GM04504 (cell line): ENCODE measurements around the gene CRIP2.

Experiments used
- DNase-seq: peaks from one replicate; pipeline ENCODE4 v3.0.0-alpha.2; 2012; ENCODE audit warnings: low read depth

The CRIP2 gene

DNA sequence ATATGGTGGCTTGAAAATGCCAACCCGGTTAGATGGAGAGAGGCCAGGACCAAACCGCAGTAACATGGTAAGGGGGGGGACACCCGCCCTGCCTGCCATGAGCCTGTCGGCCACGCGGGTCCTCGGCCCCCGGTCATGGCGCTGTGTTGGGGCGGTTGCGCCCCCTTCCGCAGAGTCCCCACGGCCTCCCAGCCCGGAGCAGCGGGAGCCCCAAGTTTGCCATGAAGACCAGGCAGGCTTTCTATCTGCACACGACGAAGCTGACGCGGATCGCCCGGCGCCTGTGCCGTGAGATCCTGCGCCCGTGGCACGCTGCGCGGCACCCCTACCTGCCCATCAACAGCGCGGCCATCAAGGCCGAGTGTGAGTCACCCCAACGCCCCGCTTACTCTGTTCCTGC lies 10.1 kb upstream of the CRIP2 start:
- no peak for DNase-seq

DNA sequence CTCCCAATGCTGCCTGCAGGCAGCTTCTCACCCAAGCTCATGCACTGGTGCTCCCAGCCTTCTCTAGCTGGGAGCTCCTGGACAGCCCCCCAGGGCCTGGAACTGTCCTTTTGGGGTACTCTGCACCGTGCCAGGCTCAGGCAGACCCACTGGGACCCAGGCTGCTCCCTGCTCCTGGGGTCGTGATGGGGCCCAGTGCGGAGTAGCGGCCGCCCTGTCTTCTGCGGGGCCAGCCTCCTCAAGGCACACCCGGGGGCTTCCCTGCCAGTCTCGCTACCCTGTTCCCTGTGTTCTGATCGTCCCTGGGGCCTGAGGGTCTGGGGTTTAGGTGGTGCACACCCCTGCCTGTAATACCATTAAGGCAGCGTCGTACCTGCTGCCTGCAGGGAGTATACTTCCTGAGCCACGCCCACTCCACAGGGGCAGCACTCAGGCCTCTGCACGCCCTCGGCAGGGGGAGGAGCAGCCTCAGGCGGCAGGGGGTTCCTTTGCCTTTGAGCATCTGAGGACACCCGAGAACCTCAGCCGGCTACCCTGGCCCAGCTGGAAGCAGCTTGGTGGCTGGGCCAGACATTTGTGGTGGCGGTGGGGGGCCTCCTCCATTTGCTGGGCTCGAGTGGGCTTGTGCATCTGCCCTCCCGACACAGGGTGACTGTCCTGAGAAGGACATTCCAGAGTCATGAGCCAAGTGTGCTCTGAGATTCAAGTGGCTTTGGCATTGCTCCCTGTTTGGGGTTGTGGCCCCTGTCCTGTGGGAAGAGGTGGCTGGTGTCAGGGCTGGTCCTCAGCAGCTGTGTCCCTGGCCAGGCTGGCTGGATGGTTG lies 9.2 kb upstream of the CRIP2 start:
- DNase-seq: no peak

DNA sequence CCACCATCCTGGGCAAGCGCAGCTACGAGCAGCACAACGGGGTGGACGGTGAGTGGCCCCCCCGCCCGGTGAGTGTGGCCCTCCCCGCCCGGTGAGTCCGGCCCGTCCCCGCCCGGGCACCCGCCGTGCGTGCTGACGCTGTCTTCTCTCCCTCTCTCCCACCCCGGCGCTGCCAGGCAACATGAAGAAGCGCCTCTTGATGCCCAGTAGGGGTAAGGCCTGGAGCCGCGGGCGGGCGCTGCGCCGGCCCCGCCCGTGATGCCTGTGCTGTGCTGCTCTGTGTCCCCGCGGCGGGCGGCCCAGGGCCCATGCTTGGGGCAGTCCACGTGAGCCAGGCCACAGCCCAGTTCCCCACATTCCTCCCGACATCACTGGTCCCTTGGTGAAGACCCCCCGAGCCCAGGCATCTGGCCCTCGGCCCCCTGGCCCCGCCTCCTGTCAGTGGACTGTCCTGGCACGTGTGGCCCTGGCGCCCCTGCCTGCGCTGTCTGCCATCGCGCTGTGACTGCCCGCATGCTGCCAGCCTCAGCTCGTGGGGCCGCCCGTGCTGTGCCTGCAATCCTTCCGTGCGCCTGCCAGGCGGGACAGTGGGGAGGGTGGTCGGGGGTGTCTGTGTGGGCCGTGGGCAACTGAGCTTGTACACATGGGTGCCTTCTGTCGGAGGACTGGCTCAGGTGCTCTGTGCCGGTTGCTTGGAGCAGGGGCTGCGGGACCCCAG lies 7.9 kb upstream of the CRIP2 start:
- no peak for DNase-seq

DNA sequence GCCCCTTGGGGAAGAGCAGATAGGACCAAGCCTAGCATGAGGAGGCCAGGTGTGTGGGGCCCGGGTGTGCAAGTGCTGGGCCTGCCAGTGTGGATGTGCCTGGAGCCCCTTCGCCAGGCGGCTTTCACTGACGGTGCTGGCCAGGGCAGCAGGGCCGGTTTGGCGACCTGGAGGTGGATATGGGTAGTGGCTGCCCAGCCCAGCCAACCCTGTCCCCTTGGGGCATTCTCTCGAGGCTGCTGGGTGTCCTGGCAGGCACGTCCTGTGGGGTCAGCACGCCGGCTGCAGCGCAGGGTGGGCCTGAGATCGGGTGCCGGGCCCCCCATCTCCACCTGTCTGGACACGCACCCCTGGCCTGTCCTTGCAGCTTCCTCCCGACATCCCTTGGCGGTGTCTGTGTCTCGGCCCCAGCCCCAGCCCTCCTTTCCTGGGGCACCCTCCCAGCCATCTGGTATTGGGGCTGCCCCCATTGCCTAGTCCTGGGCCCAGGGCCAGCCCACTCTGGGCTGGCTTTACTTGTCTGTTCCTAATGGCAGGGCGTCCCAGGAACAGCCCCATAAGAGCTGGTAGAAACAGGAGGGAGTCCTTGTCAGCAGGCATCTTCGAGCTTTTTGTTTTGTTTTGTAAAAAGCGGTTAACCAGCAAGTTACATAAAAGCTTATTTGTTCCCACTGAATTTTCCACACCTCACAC lies 7.2 kb upstream of the CRIP2 start:
- no peak for DNase-seq

DNA sequence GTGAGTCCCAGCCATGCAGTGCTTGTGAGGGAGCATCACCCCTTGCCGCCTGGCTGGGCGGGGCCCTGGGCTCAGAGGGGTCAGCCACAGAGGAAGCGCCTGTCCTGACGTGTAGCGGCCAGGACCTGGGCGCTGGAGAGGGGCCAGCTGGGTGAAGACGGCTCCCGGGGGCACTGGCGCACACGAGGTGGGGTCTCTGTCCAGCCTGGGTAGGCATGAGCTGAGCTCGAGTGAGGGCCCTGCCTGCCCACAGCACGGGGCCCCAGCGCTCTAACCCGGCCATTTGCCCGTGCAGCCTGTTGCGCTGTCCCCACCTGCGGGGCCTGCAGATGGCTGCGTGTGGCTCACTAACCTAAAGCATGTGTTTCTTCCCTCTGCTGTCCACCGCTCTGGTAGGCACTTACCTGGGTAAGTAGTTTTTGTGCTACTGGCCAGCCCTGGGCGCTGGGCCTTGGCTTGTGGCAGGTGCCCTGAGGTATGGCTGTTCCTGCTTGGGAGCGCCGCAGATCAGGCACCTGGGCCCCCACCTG lies 6.6 kb upstream of the CRIP2 start:
- DNase-seq: no peak

DNA sequence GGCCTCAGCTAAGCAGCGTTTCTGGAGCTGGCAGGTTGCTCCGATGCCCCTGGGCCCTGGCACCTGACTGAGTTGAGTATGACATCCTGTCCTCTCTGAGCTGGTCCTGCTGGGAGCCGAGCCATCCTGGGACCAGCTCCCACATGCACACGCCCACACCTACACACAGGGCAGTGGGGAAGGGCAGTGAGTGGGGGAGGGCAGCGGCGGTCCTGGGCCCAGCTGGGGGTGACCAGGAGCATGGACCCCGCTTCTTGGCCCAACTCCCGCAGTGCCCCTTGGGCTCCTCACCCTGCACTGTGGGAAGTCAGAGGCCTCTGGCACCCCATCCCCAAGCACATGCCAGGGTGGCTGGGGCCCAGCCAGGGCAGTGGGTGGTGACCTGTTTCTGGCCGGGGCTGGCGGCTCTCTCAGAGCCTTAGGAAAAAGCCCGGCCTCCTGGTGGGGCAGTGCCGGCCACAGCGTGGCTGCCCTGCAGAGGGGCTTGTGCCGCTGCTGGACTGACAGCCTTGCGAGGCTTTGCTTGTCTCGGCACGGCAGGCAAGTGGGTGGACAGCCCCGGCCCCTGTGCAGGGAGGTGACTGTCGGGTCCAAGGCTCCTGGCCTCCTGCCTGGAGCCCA lies 5.9 kb upstream of the CRIP2 start:
- no peak for DNase-seq

DNA sequence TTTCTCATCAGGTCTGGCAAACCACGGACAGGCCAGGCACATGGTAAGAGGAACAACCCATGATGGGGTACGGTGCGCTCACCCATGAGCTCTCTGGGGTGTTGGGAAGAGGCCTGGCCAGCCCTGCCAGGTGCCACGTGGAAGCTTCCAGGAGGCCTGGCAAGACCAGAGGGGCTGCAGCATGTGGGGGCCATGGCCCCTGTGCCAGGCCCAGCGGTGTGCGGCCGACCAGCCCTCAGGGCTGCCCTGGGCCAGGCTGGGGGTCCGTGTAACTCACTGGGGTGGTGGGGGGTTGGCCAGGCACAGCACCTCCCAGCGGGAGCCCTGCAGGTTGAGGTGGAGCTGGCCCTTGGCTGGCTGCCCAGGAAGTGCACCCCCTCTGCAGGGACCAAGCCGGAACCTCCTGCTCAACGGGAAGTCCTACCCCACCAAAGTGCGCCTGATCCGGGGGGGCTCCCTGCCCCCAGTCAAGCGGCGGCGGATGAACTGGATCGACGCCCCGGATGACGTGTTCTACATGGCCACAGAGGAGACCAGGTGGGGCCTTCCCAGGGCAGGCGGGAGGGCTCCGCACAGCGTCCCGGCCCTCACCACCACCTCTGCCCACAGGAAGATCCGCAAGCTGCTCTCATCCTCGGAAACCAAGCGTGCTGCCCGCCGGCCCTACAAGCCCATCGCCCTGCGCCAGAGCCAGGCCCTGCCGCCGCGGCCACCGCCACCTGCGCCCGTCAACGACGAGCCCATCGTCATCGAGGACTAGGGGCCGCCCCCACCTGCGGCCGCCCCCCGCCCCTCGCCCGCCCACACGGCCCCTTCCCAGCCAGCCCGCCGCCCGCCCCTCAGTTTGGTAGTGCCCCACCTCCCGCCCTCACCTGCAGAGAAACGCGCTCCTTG lies 4.9 kb upstream of the CRIP2 start:
- DNase-seq: no peak

DNA sequence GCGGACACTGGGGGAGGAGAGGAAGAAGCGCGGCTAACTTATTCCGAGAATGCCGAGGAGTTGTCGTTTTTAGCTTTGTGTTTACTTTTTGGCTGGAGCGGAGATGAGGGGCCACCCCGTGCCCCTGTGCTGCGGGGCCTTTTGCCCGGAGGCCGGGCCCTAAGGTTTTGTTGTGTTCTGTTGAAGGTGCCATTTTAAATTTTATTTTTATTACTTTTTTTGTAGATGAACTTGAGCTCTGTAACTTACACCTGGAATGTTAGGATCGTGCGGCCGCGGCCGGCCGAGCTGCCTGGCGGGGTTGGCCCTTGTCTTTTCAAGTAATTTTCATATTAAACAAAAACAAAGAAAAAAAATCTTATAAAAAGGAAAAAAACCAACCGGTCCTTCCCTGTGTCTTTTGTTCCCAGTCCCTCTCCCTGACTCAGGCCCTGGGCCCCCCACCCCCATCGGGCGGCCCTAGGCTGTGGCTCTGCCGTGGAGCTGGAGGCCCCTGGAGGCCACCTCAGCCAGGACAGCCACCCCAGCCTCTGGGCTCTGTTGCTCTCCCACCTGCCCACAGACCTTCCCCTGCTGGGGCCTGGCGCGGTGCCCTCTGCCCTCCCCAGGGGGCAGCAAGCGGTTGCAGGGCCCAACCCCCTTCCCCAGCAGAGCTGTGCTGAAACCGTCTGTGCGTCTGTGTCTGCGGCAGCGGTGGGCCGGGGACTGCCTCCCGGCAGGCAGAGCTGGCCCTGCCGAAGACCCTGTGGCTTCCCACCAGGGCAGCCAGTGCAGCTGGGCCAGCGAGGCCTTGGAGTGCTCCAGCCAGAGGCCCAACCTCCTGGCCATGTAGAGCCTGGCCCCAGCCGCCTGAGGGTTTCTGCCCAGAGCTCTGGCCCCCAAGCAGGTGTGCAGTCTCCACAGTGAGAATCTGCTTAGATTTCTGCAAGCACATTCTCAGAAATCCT lies 4.0 kb upstream of the CRIP2 start:
- no peak for DNase-seq

DNA sequence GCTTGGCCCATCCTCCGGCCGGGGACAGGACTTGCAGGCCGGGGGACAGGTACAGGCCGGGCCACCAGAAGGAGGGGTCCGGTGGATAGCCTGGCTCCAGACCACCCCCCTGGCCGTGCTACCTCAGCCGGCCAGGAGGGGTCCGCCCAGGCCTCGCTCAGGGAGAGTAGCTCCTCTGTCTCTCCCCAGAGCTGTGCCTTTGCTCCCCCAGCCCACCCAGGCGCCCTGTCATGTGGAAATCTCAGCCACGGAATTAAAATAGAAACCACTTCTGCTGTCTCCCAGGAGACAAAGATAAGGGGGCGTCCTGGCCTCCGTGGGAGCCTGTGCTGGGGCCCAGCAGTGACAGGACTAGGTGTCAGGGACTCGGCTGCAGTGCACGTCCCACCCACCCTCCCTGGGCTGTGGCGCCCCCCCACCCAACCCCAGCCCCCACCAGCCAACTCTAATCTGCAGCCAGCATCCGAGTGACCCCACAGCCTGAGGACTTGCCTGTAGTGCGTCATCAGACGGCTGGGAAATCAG lies 3.3 kb upstream of the CRIP2 start:
- no peak for DNase-seq

DNA sequence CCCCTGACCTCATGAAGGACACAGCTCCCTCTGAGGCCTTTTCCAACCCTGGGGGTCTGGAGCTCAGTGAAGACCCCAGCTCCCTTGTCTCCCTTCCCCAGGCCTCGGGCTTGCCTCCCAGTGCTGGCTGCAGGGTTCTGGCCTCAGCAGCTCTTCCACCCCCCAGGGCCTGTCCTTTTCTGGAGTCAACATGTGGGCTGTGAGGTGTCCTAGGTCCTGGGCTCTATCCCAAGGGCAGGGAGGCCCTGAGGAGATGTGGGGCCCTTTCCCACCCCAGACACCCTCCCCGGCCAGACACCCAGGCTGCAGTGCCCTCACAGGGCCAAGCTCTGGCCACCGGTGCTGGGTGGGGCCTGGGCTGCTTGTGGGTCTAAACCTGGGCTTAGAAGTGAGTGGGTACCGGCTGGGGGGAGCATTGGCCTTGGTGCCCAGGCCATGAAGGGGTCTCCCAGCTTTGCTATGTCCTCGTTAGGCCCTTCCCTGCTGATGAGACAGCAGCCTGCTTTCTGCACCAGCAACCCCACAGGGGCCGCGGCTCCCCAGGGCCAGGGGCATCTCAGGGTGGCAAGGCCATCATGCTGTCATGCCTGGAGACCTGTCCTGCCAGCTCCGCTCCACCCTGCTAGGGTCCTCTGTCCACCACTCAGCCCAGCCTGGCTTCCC lies 2.7 kb upstream of the CRIP2 start:
- DNase-seq: no peak

DNA sequence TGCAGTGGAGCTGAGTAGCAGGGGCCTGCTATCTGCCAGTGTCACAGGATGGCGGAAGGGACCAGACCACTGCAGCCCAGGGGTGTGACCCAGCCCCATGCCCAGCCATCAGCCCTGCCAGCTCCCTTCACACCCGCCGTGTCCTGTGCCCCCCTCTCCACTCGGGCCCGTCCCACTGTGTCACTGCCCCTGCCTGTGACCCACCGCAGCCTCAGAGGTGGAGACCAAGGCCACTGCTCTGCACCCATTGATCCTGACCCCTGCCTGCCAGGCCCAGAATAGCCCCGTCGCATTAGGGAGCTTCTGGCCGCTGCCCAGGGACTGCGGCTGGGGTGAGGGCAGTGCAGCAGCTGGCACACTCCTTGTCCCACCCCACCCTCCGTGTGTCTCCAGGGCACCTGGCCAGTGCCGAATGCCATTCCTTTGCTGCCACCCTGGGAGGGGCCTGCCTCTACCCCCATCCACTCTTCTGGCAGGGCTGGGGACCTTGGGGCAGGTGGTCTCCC lies 2.1 kb upstream of the CRIP2 start:
- no peak for DNase-seq

DNA sequence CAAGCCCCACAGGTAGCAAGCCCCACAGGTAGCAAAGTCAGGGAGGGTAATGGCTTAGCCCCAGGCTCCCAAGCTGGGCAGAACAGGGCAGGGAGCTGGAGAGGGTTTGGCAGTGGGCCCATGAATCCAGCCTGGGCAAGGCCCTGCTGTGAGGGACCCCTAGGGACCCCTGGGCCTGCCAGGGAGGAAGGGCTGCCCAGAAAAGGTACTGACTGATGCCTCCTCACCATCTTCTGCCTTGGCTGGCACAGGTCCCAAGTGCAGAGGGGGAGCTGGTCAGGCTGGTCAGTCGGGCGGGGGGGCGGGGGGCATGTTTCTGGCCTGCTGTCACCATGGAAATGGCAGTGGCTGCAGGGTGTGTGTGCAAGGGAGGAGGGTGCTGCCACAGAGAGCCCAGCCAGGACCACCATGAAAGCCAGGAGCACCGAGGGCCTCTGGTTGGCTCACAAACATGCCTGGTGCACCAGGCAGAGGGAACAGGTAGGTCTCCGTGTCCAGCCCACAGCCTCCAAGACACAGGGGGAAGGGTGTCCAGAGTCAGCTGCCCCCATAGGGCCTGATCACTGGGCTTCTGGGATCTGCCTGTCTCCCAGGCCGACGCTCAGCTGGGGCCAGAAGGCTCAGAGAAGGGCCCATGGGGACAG lies 1.5 kb upstream of the CRIP2 start:
- DNase-seq: no peak

DNA sequence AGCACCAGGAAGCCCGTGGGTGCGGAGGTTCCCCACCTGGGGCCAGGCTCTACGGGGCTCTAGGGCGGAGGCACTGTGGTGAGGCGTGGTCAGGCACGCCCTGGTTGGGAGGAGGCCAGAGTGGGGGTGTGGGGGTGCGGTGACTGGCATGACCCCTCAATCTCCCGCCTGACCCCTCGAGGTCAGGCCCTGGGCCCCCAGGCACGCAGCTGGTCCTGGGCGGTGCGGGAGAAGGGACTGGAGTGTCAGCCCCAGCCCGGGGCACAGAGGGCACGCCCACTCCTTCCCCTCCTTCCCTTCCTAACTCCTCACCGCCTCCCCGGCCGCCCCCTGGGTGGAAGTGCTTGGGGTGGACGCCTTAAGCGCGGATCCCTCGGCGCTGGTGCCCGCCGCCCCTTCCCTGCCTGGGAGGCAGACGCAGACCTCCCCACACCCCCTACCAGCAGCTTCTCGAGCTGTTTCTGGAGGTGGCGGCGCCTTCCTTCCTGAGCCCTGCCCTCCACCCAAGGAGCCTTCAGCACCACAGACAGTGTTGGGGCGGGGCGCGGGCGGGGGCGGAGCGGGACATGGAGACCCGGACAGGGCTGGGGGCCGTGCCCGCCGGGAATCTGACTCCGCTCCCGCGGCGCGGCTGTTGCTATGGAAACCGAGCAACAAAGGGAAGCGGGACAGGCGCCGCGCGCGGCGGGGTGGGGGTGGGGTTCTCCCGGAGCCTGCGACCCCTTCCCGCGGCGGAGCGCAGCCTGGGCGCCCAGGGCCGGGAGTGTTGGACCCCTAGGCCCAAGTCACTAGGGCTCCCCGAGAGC lies 741 bp upstream of the CRIP2 start:
- DNase-seq: no peak

DNA sequence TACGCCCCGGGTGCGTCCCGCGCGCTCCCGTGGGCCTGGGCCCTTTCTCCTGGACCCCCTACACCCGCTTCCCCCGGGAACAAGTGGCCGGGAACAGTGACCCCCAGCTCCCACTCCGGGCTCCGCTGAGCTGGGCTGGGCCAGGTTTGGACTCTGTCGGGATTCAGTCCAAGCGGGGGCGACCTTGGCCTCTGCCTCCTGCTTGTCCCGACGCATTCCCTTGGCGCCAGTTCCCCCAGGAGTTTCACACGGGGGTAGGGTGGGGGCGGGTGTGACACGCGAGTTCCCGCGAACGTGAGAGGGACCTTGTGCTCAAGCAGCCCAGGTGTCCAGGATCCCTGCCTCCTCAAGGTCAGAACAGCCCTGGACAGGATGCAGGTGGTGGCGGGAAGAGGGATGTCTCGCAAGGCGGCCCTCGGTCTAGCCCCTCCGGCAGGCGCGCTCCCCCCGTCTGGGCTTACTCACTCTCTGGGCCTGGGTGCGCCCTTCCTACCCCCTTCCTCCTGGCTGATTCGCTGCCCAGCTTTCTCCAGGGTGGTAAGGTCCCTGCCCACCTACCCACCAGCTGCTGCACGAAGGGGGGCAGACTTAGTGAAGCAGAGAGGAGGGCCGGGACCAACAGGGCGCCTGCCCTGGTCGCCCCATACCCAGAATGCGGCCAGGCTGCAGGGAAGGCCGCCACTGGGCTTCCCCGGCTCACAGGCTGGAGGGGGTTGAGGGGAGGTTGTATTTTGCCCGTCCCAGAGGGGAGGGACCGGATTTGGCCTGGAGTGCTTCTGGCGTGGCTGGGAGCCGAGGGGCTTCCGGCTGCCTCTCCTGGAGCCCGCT lies 862 bp downstream of the CRIP2 start:
- no peak for DNase-seq

DNA sequence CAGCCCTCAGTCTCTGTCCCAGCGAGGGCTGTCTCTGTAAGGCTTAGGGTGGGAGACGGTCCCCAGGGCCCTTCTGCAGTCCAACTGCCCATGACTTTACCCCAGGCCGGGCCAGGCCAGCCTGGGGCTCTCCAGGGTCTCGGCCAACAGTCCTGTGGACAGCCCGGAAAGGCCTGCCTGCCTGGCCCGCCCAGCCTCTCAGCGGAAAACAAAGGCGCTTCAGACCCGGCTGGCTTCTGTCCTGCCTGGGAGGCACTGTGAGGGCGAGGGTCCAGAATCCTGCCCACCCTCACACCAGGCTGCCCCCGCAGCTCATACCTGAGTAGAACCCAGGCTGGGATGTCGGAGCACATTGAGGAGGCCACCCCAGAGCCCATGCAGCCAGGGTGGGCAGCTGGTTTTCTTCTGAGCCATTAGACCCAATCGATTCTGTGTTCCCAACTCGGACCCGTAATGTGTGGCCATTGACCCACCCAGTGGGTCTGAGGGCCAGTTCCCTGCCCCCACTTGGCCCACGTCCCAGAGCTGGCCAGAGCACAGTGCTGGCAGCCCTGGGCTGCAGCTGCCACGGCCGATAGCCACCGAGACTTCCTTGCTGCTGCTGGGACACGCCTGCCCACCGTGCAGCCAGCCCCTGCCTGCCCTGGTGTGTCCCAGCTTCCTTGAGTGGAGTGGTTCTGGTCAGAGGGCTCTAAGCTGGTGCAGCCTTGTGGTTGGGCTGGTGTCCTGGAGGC lies 1.6 kb downstream of the CRIP2 start:
- DNase-seq: no peak
